Measurements from ENCODE around the gene ANKRD13A.
"Not testable (repeated sequence)": the region's sequence is repeated elsewhere in the genome, so short reads cannot be mapped to it uniquely, and the experiment has no call there.

The ANKRD13A gene

GRCh38 chr12:110008681-110009398 lies 9.6 kb downstream of the ANKRD13A start:
- not testable (repeated sequence) for DNase-seq

GRCh38 chr12:110010853-110011723 lies 11.9 kb downstream of the ANKRD13A start:
- peak; percentile 5 to 25 for DNase-seq

GRCh38 chr12:110012137-110012536 lies 12.9 kb downstream of the ANKRD13A start:
- no peak for DNase-seq

GRCh38 chr12:110012659-110013058 lies 13.4 kb downstream of the ANKRD13A start:
- no peak for DNase-seq

- DNase-seq = peak; percentile 61 to 80
These were observed 15.9 kb downstream of the ANKRD13A start for GRCh38 chr12:110015132-110015531.

GRCh38 chr12:110020956-110021355 lies 21.7 kb downstream of the ANKRD13A start:
- DNase-seq = no peak

GRCh38 chr12:110023059-110023980 lies 24.1 kb downstream of the ANKRD13A start:
- DNase-seq = no peak

GRCh38 chr12:110024051-110024450 lies 24.8 kb downstream of the ANKRD13A start:
- DNase-seq = no peak

- no peak for DNase-seq
These were observed 29.1 kb downstream of the ANKRD13A start for GRCh38 chr12:110028323-110028722.

GRCh38 chr12:110029290-110029815 lies 30.1 kb downstream of the ANKRD13A start:
- peak in 1 of 2 donors; percentile 17 for DNase-seq

GRCh38 chr12:110033888-110034287 lies 34.7 kb downstream of the ANKRD13A start:
- no peak for DNase-seq

GRCh38 chr12:110035534-110036104 lies 36.4 kb downstream of the ANKRD13A start:
- DNase-seq = no peak

- DNase-seq = no peak
These were observed 38.1 kb downstream of the ANKRD13A start for GRCh38 chr12:110037315-110037714.

- no peak for DNase-seq
These were observed 39.5 kb downstream of the ANKRD13A start for GRCh38 chr12:110038741-110039084.

GRCh38 chr12:110039085-110039807 lies 40.0 kb downstream of the ANKRD13A start:
- DNase-seq = no peak

- no peak for DNase-seq
These were observed 43.0 kb downstream of the ANKRD13A start for GRCh38 chr12:110042264-110042663.

- DNase-seq = no peak
These were observed 47.4 kb downstream of the ANKRD13A start for GRCh38 chr12:110046451-110047187.

- no peak for DNase-seq
These were observed 48.2 kb downstream of the ANKRD13A start for GRCh38 chr12:110047297-110047940.

- DNase-seq = peak; percentile 98
These were observed 49.2 kb downstream of the ANKRD13A start, which contains the start of gene C12orf76 for GRCh38 chr12:110048242-110049027. C12orf76 (minus strand) TSS chr12:110048522; CDS start chr12:110048495, 27 bp downstream.

Measured in inflammatory macrophage (primary cell).